Measurements from ENCODE around the gene CRLF2.
A peak's percentile ranks its signal among the peaks of the same experiment; 100 is the strongest.
"Not testable (repeated sequence)": the region's sequence is repeated elsewhere in the genome, so short reads cannot be mapped to it uniquely, and the experiment has no call there.

The CRLF2 gene

DNA sequence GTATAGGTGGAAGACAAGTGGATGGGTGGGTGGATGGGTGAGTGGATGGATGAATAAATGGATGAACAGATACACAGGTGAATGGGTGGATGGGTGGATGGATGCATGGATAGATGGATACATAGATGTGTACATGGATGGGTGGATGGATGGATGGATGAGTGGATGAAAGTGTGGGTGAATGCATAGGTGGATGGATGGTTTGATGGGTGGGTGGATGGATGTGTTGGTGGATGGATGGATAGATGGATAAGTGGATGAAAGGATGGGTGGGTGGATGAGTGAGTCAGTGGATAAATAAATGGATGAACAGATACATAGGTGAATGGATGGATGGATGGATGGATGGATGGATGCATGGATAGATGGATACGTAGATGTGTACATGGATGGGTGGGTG is 1.6 kb downstream of the CRLF2 start:
- no peak for DNase-seq

DNA sequence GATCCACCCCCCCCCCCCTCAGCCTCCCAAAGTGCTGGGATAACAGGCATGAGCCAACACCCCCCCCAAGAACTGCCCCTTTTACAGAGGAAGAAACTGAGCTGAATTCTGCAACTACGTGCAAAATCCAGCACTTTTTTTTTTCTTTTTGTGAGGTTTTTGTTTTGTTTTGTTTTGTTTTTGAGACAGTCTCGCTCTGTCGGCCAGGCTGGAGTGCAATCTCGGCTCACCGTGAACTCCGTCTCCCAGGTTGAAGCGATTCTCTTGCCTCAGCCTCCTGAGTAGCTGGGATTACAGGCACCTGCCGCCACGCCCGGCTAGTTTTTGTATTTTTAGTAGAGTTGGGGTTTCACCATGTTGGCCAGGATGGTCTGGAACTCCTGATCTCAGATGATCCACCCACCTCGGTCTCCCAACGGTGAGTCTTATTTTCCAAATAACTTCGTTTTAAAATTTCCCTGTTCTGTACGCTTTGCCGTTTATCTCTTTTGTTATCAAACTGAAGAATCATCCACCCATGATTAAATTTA is 4.9 kb downstream of the CRLF2 start:
- DNase-seq, result peak in 1 of 2 experiments; percentile 14

DNA sequence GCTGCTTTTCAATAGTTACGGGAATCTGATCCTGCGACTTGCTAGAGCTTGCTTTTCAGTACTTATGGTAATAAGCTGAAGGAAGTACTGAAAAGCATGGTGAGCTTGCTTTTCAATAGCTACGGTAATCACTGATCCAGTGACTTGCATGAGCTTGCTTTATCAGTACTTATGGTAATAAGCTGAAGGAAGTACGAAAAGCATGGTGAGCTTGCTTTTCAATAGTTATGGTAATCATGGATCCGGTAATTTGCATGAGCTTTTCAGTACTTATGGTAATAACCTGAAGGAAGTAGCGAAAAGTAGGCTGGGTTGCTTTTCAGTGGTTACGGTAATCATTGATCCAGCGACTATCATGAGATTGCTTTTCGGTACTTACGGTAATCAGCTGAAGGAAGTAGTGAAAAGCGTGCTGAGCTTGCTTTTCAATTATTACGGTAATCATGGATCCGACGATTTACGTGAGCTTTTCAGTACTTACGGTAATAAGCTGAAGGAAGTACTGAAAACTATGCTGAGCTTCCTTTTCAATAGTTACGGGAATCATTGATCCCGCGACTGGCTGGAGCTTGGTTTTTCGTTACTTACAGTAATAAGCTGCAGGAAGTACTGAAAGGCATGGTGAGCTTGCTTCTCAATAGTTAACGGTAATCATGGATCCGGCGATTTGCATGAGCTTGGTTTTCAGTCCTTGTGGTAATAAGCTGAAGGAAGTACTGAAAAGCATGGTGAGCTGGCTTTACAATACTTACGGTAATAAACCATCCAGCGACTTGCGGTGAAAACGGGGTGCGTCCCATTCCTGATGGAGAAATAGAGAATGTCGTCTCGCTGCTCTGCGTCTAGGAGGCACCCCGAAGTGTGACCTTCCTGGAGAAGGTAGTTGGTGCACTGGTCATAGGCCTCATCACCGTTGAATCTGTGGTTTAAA is 6.5 kb downstream of the CRLF2 start:
- peak; percentile 29 to 43 for DNase-seq

DNA sequence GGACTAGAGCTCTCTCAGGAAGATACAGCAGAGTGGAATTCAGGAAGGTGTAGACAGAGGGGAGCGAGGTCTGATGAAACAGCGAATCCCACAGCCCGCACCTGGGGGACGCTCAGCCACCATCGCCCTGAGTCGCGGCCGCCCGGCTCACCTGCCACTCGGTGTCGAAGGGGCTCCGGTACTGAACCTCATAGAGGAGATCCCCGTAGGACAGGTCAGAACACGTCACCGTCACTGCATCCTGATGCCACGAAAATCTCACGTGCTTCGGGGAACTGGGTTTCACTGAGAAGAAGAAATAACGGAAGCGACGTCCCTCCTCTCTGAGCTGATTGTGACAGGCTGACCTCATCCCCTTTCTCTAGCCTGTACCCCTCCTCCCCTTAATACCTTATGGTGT is 10.2 kb downstream of the CRLF2 start:
- DNase-seq, result no peak

DNA sequence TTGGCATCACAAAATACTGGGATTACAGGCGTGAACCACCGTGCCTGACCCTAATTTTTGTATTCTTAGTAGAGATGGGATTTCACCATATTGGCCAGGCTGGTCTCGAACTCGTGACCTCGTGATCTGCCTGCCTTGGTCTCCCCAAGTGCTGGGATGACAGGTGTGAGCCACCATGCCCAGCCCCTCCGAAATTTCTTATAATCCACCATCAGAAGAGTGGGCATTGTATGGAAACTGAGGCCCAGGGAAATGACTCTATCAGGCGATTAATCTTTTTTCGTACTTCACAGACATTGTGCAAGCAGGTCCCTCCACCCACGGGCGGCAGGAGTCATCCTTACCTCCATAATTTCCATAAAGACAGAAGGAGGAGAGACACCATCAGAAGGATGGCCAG is 16.0 kb downstream of the CRLF2 start:
- no peak for DNase-seq

DNA sequence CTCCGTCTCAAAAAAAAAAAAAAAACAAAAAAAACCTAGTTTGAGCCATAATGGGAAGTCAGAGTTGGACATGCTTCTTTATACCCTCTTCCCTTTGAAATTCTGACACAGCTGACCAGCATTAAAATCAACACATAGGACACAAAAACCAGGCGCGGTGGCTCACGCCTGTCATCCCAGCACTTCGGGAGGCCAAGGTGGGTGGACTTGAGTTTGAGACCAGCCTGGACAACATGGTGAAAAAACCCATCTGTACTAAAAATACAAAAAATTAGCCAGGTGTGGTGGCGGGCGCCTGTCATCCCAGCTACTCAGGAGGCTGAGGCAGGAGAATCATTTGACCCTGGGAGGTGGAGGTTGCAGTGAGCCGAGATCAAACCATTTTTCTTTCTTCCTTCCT is 20.3 kb downstream of the CRLF2 start:
- DNase-seq, result not testable (repeated sequence)

DNA sequence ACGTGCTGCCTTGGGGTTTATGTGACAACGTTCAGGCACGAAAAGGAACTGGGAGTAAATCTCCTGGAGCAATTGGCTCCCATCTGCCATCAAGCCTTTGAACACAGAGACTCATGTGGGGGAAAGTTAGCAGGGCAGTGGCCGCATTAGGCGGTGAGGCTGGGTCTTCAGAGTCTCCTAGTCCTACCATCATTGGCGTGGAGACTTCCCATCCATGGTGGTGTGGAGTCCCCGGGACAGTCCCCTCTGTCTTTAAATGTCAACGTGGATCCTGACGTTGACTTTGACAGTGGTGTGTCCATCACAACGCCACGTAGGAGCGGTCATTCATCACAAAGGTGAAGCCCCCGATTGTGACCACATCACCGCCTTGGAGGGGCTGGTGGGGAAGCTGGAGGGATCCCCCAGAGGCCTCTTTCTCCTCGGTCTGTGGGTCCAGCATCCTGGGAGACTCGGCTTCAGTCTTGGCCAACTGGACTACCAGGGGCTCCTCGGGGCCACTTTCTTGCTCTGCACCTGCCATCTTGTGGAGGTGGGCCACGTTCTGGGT is 21.8 kb downstream of the CRLF2 start:
- no peak for DNase-seq

DNA sequence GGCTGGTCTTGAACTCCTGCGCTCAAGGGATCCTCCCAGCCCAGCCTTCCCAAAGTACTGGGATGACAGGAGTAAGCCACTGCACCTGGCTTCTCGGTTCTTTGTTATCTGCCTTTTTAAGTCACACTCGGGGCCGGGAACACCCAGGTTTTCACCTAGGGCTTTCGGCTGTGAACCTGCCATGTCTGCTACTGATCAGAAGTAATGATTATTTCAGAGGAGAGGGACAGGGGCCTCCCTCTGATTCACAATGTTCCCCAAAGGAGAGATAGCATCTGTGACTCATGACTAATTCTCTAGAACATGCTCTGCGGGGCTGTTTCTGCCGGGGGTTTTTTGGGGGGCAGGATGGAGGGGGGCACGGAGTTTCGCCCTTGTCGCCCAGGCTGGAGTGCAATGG is 26.9 kb downstream of the CRLF2 start:
- DNase-seq, result peak in 1 of 2 experiments; percentile 19

DNA sequence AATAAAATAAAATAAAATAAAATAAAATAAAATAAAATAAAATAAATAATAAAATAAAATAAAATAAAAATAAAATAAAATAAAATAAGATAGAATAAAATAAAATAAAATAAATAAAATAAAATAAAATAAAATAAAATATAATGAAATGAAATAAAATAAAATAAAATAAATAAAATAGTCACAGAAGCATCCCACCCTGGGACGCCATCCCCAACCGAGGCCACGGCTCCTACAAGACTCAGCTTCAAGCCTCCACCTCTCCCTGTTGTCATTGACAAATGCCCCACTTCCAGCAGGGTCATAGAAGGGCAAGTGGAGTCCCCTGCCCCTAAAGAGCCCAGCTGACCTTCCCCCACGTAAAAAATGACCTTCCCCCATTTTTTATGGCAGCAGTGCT is 30.2 kb downstream of the CRLF2 start:
- DNase-seq, result no peak

DNA sequence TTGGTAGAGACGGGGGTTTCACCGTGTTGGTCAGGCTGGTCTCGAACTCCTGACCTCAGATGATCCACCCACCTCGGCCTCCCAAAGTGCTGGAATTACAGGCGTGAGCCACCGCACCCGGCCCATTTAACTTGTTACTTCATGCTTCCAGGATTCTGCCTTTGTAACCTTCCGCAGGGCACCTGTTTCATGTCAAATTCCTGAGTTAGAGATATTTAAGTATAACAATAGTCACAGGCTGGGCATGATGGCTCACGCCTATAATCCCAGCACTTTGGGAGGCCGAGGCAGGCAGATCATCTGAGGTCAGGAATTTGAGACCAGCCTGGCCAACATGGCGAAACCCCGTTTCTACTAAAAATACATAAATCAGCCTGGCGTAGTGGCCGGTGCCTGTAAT is 30.8 kb downstream of the CRLF2 start:
- not testable (repeated sequence) for DNase-seq

DNA sequence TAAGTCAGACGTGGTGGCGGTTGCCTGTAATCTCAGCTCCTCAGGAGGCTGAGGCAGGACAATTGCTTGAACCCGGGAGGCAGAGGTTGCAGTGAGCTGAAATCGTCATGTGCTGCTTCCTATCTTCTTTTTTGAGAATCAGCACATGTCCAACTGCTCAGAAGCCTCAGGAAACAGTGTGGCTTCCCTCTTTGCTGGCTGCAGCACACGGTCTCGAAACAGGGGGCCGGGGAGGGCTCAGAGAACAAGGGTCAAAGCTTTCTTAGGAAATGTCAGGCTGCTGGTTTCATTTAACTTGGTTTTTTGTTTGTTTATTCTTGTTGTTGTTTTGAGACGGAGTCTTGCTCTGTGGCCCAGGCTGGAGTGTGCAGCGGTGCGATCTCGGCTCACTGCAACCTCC is 31.3 kb downstream of the CRLF2 start:
- no peak for DNase-seq

DNA sequence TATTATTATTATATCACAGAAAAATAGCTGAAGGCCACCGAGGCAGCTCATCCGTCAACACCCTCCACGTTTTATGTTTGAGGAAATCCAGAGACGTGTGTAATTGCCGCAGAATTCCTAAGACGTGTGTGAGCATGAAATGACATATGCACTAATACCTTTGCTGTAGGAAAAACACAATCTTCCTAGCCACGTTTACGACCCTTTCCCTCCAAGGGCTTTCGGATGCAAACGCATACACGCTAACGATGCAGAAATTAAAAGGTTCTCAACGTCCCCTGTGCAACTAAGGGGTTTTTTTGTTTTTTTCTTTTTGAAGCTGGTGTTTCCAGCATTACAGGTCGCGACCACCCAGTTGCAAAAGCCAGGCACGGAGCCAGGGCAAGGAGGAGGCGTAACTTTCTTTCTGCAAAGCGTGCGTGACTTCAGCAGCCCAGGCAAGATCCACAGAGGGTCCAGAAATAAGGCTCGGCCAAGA is 33.8 kb downstream of the CRLF2 start:
- DNase-seq, result peak; percentile 30 to 37

DNA sequence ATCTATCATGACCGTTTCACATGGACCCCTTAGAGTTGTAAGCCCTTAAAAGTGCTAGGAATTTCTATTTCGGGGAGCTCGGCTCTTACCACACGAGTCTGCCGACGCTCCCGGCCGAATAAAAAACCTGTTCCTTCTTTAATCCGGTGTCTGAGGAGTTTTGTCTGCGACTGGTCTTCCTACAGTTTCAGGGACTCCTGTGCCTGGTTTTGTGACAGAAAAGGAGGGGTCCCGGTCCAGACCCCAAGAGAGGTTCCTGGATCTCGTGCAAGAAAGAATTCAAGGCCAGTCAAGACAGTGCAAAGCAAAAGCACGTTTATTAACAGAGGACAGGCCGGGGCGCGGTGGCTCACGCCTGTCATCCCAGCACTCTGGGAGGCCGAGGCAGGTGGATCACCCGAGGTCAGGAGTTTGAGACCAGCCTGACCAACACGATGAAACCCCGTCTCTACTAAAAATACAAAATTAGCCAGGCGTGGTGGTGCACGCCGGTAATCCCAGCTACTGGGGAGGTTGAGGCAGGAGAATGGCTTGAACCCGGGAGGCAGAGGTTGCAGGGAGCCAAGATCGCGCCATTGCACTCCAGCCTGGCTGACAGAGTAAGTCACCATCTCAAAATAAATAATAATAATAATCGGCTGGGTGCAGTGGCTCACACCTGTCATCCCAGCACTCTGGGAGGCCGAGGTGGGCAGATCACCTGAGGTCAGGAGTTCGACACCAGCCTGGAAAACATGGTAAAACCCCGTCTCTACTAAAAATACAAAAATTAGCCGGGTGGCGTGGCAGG is 35.7 kb downstream of the CRLF2 start:
- peak in 1 of 2 experiments; percentile 25 for DNase-seq

DNA sequence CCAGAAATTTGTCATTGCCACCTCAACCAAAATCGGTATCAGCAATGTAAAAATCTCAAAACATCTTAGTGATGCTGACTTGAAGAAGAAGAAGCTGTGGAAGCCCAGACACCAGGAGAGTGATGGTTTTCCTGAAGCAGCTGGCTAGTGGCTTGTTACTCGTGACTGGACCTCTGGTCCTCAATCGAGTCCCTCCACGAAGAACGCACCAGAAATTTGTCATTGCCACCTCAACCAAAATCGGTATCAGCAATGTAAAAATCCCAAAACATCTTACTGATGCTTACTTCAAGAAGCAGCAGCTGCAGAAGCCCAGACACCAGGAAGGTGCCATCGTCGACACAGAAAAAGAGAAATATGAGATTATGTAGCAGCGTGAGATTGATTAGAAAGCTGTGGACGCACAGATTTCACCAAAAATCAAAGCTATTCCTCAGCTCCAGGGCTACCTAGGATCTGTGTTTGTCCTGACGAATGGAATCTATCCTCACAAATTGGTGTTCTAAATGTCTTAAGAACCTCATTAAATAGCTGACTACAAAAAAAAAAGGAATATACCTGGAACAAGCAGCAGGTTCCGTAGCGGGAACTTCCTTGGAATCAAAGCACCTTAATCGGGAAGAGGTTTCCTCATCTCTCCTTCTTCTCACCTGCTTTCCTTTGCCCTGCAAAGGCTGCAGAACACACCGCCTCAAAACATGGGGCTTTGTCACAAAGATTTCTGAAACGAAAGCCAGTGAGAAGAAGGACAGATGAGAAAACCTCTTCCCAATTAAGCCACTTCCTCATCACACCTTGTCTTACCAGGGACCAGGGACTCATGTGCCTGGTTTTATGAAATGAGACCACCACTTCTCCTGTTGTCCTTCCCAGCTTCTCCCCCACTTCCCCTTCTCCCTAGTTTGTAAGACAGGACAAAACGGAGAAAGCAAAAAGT is 37.6 kb downstream of the CRLF2 start:
- DNase-seq, result not testable (repeated sequence)

DNA sequence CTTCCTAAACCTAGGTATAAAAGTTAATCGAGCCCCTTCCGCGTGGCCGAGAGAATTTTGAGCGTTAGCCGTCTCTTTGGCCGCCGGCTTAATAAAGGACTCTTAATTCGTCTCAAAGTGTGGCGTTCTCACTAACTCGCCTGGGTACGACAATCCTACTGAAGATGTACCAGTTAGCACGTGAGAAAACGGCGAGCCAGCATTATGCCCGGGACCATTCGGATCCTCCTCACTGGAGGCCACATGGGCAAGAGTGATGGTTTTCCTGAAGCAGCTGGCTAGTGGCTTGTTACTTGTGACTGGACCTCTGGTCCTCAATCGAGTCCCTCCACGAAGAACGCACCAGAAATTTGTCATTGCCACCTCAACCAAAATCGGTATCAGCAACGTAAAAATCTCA is 39.0 kb downstream of the CRLF2 start:
- not testable (repeated sequence) for DNase-seq

DNA sequence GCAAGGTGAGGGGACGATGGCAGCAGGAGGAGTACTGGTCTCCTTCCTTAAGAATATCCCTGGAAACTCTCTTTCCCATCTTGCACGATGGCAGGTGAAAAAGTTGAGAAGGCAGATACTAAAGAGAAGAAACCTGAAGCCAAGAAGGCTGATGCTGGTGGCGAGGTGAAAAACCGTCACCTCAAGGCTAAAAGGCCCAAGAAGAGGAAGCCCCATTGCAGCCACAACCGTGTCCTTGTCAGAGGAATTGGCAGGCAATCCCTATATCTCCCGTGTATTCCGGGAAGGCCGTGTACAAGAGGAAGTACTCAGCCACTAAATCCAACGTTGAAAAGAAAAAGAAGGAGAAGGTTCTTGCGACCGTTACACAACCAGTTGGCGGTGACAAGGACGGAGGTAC is 40.0 kb downstream of the CRLF2 start:
- no peak for DNase-seq

DNA sequence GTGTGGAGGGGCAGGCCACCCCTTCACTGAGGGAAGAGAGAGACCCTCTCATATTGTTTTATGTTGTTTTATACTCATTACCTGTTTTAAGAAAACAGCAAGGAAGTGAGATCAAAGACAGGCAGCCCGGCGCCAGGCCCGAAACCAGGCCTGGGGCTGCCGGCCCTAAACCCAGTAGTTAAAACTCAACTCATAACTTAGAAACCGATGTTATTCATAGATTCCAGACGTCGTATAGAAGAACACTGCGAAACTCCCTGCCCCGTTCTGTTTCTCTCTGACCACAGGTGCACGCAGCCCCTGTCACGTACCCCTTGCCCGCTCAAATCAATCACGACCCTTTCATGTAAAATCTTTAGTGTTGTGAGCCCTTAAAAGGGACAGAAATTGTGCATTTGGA is 40.5 kb downstream of the CRLF2 start:
- DNase-seq, result not testable (repeated sequence)

DNA sequence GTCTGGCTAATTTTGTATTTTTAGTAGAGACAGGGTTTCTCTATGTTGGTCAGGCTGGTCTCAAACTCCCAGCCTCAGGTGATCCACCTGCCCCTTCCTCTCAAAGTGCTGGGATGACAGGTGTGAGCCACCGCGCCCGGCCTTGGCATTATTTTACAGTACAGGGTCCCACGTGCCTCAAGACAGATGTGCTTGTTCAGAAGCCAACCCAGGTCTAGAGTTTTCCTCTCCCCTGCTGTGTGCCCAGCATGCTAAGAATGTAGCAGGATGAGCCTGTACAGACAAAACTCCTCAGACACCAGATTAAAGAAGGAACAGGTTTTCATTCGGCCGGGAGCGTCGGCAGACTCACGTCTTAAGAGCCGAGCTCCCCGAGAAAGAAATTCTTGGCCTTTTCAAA is 42.2 kb downstream of the CRLF2 start:
- peak in 1 of 2 experiments; percentile 1 for DNase-seq

DNA sequence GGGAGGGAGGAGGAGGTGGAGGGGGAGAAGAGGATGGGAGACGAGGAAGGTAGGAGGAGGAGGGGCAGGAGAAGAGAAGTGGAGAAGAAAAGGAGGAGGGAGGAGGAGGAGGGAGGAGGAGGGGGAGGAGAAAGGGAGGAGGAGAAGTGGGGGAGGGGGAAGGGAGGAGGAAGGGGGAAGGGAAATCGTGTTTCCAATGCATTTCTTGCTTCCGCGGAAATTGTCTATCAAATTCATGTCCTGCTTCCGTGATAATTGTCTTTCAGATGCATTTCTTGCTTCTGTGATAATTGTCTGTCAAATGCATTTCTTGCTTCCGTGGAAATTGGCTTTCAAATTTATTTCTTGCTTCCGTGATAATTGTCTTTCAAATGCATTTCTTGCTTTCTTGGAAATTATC is 43.3 kb downstream of the CRLF2 start:
- DNase-seq, result no peak

DNA sequence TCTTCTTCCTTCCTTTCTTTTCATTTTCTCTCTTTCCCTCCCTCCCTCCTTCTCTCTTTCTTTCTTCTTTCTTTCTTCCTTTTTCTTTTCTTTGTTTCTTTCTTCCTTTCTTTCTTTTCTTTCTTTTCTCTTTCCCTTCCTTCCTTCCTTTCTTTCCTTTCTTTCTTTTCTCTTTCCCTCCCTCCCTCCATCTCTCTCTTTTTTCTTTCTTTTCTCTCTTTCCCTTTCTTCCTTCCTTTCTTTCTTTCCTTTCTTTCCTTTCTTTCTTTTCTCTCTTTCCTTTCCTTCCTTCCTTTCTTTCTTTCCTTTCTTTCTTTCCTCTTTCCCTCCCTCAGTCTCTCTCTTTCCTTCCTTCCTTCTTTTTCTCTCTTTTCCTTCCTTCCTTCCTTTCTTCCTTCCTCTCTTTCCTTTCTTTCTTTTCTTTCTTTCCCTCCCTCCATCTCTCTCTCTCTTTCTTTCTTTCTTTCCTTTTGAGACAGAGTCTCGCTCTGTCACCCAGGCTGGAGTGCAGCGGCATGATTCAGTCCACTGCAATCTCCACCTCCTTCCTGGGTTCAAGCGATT is 44.4 kb downstream of the CRLF2 start:
- DNase-seq, result no peak

DNA sequence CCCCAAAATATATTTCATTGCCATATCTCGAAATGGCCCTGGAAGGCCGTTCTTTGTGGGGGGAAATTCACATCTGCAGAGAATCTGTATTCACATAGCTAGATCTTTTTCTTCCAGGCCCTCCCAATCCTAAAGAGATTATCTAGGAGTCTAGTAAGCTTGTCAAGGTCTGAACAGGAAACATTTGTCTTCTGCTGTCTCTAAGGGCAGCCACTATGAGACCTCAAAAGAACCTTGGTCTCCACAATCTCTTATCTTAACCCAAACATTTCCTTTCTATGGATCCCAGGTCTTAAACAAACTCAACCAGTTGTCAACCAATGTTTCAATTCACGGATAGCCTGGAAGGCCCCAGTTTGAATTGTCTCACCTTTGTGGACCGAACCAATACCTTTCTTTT is 45.0 kb downstream of the CRLF2 start:
- DNase-seq, result no peak

Data from activated CD4-positive, alpha-beta T cell treated with anti-CD3 and anti-CD28 coated beads, Interleukin-2, amount 50 U/mL, for 48 hours (primary cell).